Caco-2 (cell line): ENCODE data around the gene ZNF565. TPM values are rescaled to one million over a fixed set of nuclear protein-coding genes. Genes with fewer than 3 reads are reported as not detected.
A peak's percentile ranks its signal among the peaks of the same experiment; 100 is the strongest.
"Not testable (repeated sequence)": the region's sequence is repeated elsewhere in the genome, so short reads cannot be mapped to it uniquely, and the experiment has no call there.

Source experiments
- BruUV-seq: library from RNA; stranded (reverse); fragments of 400-500 nt; replicated peaks from 2 replicates; lab custom pipeline; 2021; lab: Mats Ljungman, UMichigan
- CTCF ChIA-PET: fragments of 300-600 bp; sonication (Branson Sonifier 250); formaldehyde crosslinking; loops from one replicate; lab custom pipeline; 2022; ENCODE audit warnings: antibody characterized with exemption; lab: Charles Lee
- POLR2A ChIA-PET: fragments of 300-600 bp; sonication (Branson Sonifier 250); formaldehyde crosslinking; loops from one replicate; lab custom pipeline; 2022; ENCODE audit warnings: antibody characterized with exemption; lab: Charles Lee
- DNase-seq, 2 experiments: peaks; one replicate each; pipeline versions ENCODE4 v3.0.0 to v3.0.0-alpha.2; 2020 to 2022
- H3K27me3 ChIP-seq: replicated peaks from 2 replicates; pipeline ENCODE4 v1.6.0; 2011; ENCODE audit warnings: low read length; ENCODE audit not compliant: control insufficient read depth, insufficient read depth
- H3K36me3 ChIP-seq: 2 replicates; pipeline ENCODE4 v1.5.1; 2011; ENCODE audit warnings: low read length; ENCODE audit not compliant: control insufficient read depth, insufficient read depth
- H3K4me1 ChIP-seq: fragments of 250-450 bp; sonication (Bioruptor Pico); 2 replicates; pipeline ENCODE4 v1.5.1; 2020; ENCODE audit warnings: mild to moderate bottlenecking
- H3K4me3 ChIP-seq: 2 replicates; pipeline ENCODE4 v1.5.1; 2011; ENCODE audit warnings: low read depth, mild to moderate bottlenecking, control low read depth, low read length
- H3K9me3 ChIP-seq: fragments of 250-450 bp; sonication (Bioruptor Pico); 2 replicates; pipeline ENCODE4 v1.5.1; 2020; ENCODE audit warnings: mild to moderate bottlenecking, moderate library complexity
- H3K27ac Mint-ChIP-seq: one replicate; pipeline ENCODE4 v1.8.0; 2022; ENCODE audit warnings: mixed read lengths; ENCODE audit not compliant: unreplicated experiment
- H3K27me3 Mint-ChIP-seq: one replicate; pipeline ENCODE4 v1.8.0; 2022; ENCODE audit warnings: mixed read lengths; ENCODE audit not compliant: insufficient read depth, unreplicated experiment
- H3K36me3 Mint-ChIP-seq: one replicate; pipeline ENCODE4 v1.8.0; 2022; ENCODE audit warnings: mild to moderate bottlenecking, mixed read lengths; ENCODE audit not compliant: insufficient read depth, unreplicated experiment
- H3K4me1 Mint-ChIP-seq: one replicate; pipeline ENCODE4 v1.8.0; 2022; ENCODE audit warnings: low read depth, mixed read lengths; ENCODE audit not compliant: unreplicated experiment
- H3K4me3 Mint-ChIP-seq: one replicate; pipeline ENCODE4 v1.8.0; 2022; ENCODE audit warnings: mild to moderate bottlenecking, moderate library complexity, mixed read lengths; ENCODE audit not compliant: unreplicated experiment
- H3K9me3 Mint-ChIP-seq: one replicate; pipeline ENCODE4 v1.8.0; 2022; ENCODE audit warnings: mixed read lengths; ENCODE audit not compliant: unreplicated experiment
- CTCF ChIP-seq, 2 experiments: fragments of 200-600 bp in 1 of 2; IDR thresholded peaks; 1 replicate in 1 of 2; 2 replicates in 1 of 2; pipeline versions ENCODE4 v1.5.1 to v1.8.0; 2011 to 2022; ENCODE audit warnings: antibody characterized with exemption in 1 of 2, control low read depth in 1 of 2, inconsistent platforms in 1 of 2, low read depth in 1 of 2, low read length in 1 of 2, mild to moderate bottlenecking in 1 of 2, moderate library complexity in 1 of 2; ENCODE audit not compliant: insufficient read depth in 1 of 2, severe bottlenecking in 1 of 2, unreplicated experiment in 1 of 2
- intact Hi-C: fragments of 100-400 bp; cut with micrococcal nuclease; formaldehyde crosslinking; loops from one replicate; pipeline ENCODE4 v1.10.0; 2022; ENCODE audit not compliant: unreplicated experiment
- total RNA-seq: library from RNA; stranded (reverse); gene quantifications from 2 replicates; pipeline ENCODE4 v1.2.3, GENCODE V29; 2022

The ZNF565 gene
- total RNA-seq, 1 experiment from 2014 or later = 3.8 TPM

DNA sequence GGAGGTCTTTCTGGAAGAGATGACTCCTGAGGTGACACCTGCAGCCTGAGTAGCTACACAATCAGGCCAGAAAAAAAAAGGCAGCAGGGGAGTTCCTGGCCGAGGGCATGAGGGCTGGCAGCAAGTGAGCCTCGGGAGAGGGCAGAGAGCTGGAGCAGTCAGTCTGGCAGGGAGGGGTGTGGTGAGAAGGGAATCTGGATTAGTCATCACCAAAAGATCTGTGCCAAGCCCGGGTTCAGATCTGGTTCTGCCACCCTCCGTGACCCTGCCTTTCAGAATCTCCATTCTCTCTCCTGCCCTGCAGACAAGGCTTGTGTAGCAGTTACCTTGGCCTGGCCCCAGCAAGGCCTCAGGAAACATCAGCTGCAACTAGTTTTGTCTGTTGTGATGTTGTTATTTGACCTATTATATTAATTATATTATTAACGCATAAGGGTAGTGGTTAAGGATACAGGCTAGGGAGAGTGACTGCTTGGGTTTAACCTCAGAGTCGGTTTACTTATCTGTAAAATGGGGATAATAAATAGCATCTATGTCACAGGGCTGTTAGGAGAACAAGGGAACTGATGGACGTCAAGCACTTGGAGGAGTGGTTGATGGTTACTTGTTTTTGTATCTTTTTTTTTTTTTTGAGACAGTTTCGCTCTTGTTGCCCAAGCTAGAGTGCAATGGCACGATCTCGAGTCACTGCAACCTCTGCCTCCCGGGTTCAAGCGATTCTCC, 77.3 kb downstream of the ZNF565 start:
- POLR2A ChIA-PET = no interaction called here
- H3K9me3 ChIP-seq = no peaks in the 10 kb centered on the region; the same call in 1 of the 2 replicates
- Mint-ChIP-seq H3K27me3 (no peaks in the 10 kb centered on the region), H3K4me1 (peaks cover 26% of the 10 kb centered on the region), H3K27ac (peak overlapping the region; percentile 25), H3K36me3 (peaks cover 21% of the 10 kb centered on the region), H3K4me3 (no peak overlapping the region), H3K9me3 (peaks cover 9% of the 10 kb centered on the region)
- no peak for DNase-seq
- no peak overlapping the region for H3K4me3 ChIP-seq
- H3K36me3 ChIP-seq = 0 out of 2 replicates have a peak, but pooled peaks cover 1% of the 10 kb centered on the region
- CTCF ChIA-PET = no interaction called here
- no peaks in the 10 kb centered on the region for H3K27me3 ChIP-seq
- H3K4me1 ChIP-seq = peaks cover 10% of the 10 kb centered on the region
- BruUV-seq = no TSS peak
- intact Hi-C loops = no loop called here
- TF ChIP-seq CTCF (IDR thresholded peaks at IDR 0.05; ENCODE audit: insufficient read depth in 1 of 2, low read depth in 1 of 2, low read length in 1 of 2, severe bottlenecking in 1 of 2, unreplicated experiment in 1 of 2) = no peak

- BruUV-seq, H3K4me3 Mint-ChIP-seq, H3K27me3 ChIP-seq, H3K9me3 ChIP-seq, intact Hi-C loops, H3K4me1 ChIP-seq, H3K27me3 Mint-ChIP-seq, DNase-seq, CTCF ChIA-PET, H3K9me3 Mint-ChIP-seq, H3K36me3 ChIP-seq, H3K36me3 Mint-ChIP-seq, H3K4me3 ChIP-seq, POLR2A ChIA-PET, H3K27ac Mint-ChIP-seq: not testable (repeated sequence)
- peaks cover 22% of the 10 kb centered on the region for H3K4me1 Mint-ChIP-seq
These were observed 79.6 kb downstream of the ZNF565 start for GRCh38 chr19:36134867-36135266.

Other genes starting within 250 kb of the ZNF565 start
- 26.2 and 28.1 TPM in 2 replicates for gene SDHAF1, start 219.5 kb downstream of the ZNF565 start, total RNA-seq
- 42.5 and 48.5 TPM in 2 replicates for gene SYNE4, start 205.9 kb downstream of the ZNF565 start, total RNA-seq
- gene ALKBH6, start 200.5 kb downstream of the ZNF565 start, total RNA-seq = 29.4 and 30.8 TPM in 2 replicates
- gene CLIP3, start 181.8 kb downstream of the ZNF565 start, total RNA-seq = 1.7 and 2.2 TPM in 2 replicates
- 7.6 and 8.8 TPM in 2 replicates for gene THAP8, start 160.4 kb downstream of the ZNF565 start, total RNA-seq
- 30.6 and 32.9 TPM in 2 replicates for gene WDR62, start 159.8 kb downstream of the ZNF565 start, total RNA-seq
- gene OVOL3, start 103.5 kb downstream of the ZNF565 start, total RNA-seq = not detected in 2 replicates
- 121 and 129 TPM in 2 replicates for gene POLR2I, start 99.8 kb downstream of the ZNF565 start, total RNA-seq
- gene TBCB, start 99.2 kb downstream of the ZNF565 start, total RNA-seq = 173 and 191 TPM in 2 replicates
- gene CAPNS1, start 74.6 kb downstream of the ZNF565 start, total RNA-seq = 480 and 489 TPM in 2 replicates
- gene COX7A1, start 62.2 kb downstream of the ZNF565 start, total RNA-seq = not detected in 2 replicates
- 76.1 and 76.4 TPM in 2 replicates for gene ZNF146, start 441 bp upstream of the ZNF565 start, total RNA-seq
- 3.5 and 4.0 TPM in 2 replicates for gene ZFP14, start 164.5 kb upstream of the ZNF565 start, total RNA-seq
- gene ZFP82, start 204.0 kb upstream of the ZNF565 start, total RNA-seq = 3.6 and 3.7 TPM in 2 replicates